Measurements from ENCODE around the gene SLIT1.

DNA sequence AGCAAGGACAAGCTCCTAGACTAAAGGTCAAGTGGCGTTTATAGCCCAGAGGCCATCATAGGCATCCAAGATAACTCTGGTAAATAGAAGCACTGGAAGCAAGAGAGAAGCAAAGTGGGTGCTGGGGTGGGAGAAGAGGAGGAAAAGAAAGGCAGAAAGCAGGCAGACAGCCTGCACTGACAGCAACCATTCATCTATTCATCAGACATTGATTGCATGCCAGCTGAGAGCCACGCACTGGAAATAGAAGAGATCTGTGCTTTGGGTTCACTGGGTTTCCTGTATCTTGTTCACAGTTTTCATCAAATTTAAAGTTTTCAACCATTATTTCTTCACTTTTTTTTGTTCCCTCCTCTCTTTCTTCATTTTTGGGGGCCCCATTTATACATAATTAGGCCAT, 4.7 kb upstream of the SLIT1 start:
- TF ChIP-seq, protein P1, sequence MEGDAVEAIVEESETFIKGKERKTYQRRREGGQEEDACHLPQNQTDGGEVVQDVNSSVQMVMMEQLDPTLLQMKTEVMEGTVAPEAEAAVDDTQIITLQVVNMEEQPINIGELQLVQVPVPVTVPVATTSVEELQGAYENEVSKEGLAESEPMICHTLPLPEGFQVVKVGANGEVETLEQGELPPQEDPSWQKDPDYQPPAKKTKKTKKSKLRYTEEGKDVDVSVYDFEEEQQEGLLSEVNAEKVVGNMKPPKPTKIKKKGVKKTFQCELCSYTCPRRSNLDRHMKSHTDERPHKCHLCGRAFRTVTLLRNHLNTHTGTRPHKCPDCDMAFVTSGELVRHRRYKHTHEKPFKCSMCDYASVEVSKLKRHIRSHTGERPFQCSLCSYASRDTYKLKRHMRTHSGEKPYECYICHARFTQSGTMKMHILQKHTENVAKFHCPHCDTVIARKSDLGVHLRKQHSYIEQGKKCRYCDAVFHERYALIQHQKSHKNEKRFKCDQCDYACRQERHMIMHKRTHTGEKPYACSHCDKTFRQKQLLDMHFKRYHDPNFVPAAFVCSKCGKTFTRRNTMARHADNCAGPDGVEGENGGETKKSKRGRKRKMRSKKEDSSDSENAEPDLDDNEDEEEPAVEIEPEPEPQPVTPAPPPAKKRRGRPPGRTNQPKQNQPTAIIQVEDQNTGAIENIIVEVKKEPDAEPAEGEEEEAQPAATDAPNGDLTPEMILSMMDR (IDR thresholded peaks at IDR 0.05): no peak
- no peak for TF ChIP-seq POLR2A (IDR thresholded peaks at IDR 0.05)

Data from body of pancreas (tissue), 4 donors.